Inflammatory macrophage treated with lipopolysaccharide for 4 hours (primary cell): ENCODE measurements around the gene HOXC9.

ENCODE experiments used
- DNase-seq: peaks from one replicate; pipeline ENCODE4 v3.0.0-alpha.2; 2020

Gene HOXC9

DNA sequence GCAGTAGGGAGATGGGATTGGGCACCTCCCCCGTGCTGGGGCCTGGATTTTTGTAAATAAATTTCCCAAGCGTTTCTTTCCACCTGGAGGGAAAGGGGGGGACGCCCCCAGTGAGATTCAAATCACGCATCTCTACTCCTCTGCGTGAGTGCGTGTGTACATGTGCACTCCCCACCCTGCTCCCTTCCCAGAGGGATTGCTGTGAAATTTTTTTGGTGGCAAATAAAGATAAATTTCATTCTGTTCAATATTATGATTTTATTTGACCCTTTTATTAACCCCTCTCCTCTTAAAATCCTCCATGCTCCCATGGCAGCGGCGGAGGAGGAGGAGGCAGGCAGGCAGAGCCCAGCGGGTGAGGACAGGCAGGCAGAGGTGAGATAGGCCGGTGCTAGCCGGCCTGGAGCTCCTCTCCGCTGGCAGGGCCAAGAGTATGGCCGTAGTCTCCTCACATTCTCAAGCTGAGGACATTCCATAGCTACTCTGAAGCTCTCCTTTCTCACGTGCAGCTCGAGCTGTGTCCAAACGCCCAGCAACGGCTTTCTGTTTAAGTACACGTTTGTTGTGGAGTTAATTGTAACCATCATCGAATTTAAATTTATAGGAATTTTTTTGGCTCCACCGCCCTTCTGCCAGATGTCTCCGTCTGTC is 23.7 kb upstream of the HOXC9 start:
- no peak for DNase-seq

DNA sequence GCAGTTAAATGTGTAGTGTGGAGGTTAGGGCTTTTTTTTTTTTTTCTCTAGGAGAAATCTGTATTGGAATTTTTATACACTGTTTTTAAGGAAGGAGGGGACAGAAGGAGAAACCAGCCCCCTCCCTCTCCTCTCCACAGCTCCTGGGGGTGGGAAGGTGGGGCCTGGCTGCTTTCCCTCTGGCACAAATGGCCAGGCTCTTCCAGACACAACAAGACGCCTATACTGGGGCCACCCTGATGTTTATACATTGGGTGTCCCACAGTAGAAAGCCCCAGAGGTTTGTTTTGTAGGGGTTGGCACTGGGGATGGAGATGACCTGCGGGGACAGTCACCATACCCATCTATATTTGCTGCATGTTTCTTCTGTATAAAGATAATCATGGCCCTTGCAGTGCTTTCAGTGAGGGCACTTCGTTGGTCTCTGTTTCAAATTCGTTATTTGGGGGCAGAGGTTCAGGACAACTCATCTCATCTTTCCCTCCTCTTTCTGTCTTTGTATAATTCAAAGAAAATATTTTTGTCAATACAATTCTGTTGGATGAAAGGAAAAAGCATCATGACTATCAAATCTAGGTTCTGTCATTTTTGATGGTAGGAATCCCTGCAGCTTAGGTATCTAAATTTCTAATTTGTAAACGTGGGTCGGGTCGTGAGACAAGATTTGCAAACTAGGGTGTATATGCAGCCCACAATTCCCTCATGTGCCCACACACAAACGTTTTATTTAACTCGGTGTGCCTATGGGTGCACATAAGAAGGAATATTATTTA is 23.0 kb upstream of the HOXC9 start:
- DNase-seq = no peak

DNA sequence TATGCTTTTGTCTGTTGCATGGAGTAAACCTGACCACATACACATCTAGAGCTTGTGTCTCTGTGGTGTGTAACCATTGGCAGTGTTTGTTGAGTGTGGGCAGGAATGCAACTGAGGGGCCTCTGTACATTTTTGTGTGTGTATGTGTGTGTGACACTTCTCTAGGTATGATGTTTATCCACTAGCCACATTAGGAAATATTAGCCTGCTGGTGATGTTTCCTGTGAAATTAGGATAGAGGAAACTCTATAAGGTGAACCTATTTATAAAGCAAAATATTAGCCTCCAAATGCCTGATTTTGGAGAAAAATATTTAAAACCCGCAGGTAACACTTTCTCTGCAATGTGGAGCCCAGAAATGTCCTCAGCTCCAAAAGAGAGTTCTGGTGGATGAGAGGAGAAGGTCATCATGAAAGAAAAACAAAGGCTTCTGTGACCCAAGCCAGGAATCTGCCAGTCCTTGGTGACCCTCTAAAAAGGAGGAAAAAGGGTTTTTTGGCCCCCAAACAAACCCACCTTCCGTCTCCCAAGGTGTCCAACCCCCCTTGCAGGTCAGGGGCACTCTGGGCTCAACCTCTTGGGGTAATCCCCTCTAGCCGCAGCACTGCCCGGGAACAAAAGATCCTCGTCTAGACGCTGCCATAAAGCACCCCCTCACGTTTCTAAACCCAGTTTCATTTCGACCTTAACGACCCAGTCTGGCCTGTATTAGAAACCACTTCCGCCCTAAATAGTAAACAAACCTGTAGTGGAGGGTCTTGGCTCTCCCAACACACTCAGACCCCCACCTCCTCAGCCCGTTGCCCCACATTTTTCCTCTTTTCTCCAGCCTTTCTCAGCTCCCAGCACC is 22.1 kb upstream of the HOXC9 start:
- DNase-seq = no peak

DNA sequence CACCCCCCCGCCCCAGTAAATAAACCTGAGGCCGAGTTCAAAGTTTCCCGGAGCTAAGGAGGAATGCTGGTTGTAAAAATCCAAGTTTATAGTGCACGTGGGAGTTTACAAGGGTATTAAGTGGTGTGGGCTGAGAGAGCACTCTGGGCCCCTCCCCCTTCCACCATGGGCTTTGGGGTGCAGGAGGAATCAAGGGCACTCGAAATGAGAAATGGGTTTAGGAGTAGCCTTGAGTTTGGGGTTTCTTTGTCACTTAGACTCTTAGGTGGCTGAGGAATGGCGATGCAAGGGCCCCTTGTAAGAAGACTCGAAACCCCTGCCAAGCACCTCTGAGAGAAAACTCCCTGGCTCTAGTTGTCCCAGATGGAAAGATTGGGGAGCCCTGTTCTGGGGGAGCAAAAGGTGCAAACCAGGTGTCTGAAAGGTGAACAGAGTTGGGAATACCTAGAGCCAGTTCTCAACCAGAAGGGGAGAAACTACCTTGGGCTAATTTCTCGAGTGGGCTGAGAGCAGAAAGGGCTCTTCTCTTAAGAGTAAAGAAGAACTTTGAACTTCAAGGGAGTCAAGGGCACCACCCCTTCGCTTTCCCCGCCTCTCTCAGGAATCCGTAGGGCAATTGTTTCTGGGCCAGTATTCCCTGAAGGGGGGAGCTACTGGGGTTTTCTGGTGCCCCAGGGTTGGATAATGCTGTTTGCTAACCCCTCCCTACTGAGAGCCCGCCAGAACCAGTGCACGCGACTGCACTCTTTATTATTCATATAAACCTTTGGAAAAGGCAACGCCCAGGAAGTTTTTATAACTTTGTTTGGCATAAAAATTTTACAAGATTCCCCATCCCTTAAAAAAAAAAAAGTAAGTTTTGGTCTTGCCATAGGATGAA is 21.2 kb upstream of the HOXC9 start:
- DNase-seq = no peak

DNA sequence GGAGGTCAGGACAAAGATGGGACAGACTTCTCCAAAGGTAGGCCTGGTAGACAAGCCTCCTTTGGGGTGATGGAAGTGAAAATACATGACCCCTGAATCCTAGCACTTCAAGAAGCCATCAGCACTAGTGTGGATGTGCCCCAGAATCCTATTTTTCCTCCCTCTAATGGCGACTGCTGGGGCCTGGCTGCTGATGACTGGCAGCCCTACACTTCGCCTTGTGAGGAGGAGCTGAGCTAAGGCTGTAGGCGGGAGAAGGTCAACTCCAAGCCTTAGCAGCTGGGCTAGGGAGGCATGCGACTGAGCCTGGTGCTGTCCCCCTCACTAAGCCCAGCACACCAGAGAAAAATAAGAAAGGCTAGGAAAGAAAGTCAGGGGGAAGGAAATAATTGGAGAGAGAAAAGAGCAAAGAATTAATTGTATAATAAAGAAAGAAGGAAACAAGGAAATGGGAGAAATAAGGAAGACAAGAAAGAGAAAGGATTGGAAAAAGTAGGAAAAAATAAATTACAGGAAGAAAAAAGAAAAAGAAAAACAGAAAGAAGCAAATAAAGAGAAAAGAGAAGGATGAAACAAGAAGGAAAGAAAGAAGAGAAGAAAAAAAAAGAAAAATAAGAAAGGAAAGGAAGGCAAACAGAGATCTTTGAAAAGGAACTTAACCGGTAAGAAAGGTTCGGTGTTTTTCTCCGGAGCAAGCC is 19.7 kb upstream of the HOXC9 start:
- DNase-seq = no peak

DNA sequence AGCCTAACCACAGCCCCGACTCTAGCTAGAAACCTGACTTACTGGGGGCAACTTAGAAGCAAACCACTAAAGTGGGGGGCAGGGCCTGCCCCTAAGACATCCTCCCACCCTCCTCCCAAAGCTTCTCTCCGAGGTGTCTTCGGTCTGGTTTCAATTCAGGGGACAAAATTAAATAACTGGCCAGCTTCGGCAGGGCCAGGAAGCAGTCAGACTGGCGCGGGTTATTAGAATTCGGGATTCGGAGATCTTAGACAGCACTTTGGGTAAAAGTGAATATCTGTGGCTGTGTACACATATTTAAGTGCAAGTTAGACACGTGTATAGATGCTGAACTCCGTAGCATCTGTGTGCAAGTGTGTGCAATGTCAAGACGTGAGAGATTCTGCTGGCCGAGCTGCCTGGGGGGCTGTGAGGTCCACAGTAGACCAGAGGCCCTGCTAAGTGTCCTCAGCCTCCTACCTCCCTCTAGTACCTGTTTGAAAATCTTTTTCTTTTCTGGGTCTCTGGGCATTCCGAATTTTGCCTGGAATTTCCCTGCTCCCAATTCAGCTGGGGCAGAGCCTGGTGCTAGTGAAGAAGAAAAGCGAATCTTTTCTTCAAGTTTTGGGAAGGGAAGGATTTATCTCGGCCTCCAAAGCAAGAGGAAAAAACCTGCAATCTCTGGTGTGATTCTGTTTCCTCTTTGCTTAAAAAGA is 19.0 kb upstream of the HOXC9 start:
- DNase-seq = no peak

DNA sequence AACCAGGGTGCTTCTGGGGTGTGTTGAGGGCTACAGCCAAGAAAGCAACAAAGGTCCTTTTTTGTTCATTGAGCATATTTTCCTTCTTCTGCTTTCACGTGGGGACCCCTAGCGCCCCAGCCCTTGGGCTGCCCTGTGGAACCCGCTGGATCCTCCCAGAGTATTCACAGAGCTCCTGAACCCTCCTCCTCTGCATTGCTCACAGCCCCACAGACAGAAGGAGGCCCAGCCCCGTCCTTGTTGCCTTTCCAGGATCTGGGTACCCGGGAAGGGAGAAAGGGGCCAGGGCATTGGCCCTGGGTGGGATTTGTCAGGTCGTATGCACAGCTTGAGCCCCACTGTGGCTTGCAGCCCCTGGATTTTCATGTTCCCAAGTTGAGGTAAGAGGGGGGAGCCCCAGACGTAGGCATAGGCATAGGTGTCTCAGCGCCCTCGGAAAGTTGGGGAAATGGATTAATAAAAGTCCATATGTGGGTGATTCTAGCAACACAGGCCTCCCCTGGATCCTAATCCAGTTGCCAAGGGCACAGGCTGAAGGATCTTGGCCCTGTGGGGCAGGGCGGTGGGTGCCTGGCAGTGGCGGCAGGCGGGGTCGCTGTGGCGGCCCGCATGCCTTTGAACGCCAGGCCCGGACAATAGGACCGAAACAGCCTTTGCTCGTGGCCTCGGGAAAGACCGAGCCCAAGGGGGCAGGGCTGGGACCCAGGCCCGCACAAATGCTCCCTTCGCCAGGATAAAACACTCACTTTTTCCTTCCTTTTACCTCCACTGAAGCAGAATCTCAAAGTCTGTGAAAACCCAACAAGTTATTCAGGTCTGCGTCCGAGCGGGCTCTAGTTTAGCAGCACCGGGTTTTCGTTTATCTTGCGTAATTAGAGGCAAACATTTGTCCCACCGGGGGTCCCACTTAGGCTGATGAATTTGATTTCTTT is 18.1 kb upstream of the HOXC9 start:
- no peak for DNase-seq

DNA sequence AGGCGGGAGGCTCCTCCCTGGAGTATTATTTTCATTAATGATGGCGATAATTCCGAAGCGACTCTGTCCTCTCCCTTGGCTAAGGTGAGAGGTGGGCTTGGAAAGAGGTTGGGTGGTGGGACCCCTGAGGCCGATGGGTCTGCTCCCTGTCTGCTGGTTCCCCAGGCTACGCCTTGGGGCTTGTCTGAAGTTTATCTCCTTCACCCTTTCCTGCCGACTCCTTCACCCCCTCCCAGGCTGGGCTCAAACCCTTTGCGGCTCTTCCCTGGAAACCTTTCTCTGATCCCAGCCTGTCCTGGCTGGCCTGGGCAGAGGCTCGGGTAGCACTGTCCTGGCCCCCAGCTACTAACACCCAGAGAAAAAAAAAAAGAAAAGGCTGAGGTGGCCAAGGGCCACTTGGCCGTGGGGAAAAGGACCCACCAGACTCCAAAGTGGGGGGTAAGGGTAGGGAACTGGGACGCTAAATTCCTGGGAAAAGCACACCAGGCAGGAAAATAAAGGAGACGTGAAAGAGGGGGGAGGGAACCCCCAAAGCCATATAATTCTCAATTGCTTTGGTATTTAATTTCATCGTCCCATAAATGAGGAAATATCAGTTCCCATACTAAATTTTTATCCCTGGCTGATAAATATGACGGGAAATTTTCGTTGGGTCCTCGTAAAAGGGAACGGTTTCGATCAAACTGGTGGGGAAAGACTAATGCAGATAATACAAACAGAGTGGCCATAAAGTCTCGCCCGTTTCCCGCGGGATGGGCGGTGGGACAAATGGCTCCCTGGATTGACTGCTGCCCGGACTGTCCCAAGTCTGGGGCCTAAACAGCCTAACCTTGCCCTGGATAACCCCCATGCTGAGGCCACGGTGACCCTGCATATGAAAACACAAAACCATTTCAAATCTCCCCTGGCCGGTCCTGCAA is 17.1 kb upstream of the HOXC9 start:
- DNase-seq = no peak

DNA sequence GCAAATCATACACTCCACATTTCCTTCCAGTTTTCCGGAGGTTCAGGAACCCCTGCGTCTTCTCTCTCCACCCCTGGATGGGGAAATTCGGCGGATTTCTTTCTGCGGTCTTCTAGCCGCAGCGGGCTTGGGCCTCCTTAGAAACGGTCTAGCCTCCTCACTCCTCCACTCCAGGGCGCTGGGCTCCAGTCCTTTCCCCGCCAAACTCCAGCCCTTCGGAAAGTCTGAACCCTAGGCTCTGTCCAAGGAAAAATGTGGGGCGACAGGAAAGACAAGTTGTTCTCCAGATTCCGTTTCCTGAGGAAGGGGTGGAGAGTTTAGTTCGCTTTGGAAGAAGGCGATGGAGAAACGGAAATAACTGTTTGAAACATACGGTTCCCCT is 16.4 kb upstream of the HOXC9 start:
- DNase-seq = no peak

DNA sequence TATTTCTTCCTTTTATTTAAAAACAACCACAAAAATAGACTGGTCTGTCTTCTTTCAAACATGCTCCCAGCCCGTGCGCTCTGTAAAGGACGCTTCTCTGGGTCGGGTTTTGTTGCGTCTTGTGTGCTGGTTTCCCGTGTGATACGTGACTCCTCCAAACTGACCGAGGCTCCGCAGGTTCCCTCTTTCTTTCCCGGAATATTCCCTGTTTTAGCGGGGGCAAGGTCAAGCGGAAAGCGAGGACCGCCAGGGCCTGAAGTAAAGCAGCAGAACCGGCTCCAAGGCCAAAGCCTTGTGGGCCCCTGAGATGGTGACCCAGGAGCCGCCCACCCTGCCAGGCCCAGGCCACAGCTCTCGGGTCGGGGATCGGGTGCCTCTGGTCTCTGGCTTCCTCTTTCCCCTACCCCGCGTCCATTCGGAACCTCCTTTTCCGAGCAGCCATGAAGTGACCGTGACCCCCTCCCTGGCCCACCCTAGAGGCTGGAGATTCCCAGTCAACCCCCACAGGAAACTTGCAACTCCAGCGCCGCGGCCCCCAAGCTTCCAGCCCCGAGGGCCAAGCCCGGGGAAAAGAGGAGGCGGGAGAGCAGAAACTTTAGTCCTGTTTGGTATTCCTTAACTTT is 15.9 kb upstream of the HOXC9 start:
- DNase-seq = no peak

DNA sequence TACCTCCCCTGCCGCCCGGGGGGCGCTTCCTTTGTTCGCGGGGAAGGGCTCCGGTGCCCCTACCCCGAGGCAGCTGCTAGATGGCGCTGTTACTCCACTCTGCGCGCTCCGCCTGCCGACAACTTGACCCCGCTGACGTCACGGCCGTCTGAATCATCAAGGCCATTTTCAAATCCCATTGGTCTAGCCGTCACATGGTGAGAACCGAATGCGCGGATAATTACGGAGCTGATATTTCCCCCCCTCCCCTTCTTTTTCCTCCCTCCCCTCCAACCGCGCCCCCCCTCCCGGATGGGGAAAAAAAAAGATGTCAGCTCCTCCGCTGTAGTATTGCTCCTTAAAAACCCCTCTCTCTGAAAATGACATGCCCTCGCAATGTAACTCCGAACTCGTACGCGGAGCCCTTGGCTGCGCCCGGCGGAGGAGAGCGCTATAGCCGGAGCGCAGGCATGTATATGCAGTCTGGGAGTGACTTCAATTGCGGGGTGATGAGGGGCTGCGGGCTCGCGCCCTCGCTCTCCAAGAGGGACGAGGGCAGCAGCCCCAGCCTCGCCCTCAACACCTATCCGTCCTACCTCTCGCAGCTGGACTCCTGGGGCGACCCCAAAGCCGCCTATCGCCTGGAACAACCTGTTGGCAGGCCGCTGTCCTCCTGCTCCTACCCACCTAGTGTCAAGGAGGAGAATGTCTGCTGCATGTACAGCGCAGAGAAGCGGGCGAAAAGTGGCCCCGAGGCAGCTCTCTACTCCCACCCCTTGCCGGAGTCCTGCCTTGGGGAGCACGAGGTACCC is 14.9 kb upstream of the HOXC9 start, which contains the start of gene HOXC10:
Gene HOXC10 (plus strand): TSS at position 246 of the 791 bp plus-strand sequence. CDS start 114 bp downstream, at position 360.
- DNase-seq = peak; percentile 56

DNA sequence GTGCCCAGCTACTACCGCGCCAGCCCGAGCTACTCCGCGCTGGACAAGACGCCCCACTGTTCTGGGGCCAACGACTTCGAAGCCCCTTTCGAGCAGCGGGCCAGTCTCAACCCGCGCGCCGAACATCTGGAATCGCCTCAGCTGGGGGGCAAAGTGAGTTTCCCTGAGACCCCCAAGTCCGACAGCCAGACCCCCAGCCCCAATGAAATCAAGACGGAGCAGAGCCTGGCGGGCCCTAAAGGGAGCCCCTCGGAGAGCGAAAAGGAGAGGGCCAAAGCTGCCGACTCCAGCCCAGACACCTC is 14.3 kb upstream of the HOXC9 start:
- no peak for DNase-seq

DNA sequence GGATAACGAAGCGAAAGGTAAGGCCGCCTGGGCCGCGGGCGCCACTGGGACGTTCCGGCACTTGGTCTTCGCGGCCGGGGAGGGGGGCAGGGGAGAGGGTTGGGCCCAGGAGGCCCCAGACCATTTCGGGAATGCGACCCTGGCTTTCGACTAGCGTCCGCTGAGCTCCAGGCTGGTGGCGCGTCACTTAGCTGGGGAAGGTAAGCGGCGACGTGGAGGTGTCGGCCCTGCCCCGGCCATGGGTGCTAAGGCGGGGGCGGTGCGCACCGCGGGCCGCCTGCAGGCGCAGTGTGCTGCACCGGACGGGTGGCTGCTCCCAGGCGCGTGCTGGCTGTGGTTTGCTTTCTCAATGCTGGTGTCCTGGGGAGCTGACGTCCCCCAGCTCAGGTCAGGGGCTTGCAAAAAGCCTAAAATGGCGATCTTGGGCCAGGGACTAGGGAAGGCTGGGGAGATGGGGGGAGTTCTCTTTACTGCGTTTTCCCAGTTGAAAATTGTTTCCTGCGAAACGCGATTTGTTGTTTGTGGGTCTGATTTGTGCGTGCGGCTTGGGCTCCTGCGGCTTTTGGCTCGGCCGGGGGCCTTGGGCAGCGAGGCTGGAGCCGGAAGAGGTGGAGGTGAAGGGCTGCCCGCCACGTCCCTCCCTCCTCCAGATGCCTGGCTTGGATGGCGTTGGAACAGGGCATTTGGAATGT is 13.8 kb upstream of the HOXC9 start:
- no peak for DNase-seq

DNA sequence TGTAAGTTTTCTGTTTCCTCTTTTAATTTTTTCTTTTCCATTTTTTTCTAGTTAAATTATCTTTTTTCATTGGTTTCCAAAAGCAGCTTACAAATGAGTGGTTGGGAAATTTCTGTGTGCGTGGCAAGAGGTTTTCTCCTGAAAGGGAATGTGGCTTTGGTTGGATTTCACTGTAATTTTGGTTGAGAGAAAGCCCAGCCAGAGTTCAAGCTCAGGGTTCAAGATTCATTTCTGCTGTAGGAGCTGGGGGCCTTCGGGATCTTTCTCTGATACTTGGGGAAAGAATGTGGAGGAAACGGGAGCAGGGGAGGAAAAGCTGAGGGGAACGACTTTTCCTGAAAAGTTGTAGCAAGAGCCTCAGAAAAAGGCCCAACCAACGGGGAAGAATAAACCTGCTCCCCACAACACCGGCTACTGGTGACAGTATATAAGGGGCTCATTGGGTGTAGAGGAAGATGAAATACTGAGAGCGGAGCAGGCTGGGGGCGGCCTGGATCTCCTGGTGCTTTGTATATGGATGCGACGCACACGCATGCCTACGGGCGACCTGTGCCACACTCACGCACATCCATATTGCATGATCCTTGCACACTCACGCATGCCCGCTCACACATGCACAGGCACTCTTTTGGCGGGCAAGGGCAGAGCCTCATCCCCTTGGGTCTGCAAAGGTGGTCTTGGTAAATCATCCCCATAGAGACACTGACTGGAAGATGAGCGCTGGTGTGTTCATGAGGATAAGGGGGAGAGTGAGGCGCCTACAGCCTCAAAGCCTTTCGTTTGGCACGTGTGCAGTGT is 13.1 kb upstream of the HOXC9 start:
- no peak for DNase-seq

DNA sequence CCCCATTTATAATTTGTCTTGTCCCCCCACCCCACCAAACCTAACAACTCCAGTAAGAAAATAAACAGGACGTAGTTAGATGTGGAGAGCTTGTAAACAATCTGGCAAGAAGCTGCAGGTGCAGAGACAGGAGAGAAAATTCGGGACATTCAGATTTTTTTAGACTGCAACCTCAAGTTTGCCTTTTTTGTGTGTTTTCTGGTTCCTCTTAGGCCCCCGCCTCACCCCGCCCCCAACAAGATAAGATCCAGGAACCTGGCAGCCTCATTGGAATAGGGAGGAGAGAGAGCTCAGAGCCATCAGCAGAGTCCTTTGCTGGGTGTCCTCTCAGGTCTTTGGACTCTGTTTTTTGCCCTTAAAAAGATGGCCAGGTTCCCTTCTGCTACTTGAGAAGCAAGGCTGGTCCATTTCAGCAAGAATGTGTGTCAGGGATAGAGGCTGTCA is 12.2 kb upstream of the HOXC9 start:
- DNase-seq = no peak

DNA sequence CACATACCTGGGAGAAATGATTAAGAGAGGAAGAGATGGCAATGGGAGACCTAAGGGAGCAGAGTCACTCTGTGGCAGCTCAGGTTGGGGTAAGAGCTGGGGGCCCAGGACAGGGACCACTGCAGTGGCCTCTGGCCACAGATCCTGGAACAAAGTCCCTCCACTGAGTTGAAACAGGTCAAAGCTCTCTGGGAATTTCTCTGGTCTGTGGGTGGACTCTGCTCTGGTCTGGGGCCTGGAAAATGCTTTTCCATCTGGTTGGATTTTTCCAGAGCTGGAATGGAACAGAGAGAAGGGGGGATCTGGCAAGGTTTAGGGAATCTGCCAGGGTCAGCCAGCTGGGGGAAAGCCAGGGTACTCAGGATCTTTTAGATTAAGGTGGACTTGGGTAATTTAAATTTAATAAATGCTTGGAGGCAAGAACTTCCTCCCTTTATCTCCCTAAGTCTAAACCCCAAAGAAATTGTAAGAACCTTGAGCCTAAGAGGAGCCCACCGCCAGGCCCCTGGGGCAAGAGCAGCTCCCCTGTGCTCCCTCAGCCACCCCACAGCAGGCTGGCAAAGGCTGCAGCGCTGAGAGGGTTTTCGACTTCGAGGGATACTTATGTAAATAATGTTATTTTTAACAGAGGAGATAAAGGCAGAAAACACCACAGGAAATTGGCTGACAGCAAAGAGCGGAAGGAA is 11.3 kb upstream of the HOXC9 start:
- no peak for DNase-seq
